Activated T-cell treated with anti-CD3 and anti-CD28 coated beads, Interleukin-2, amount 50 U/mL, for 48 hours (primary cell): Measurements from ENCODE around the gene MISP3.
A peak's percentile ranks its signal among the peaks of the same experiment; 100 is the strongest.

Source experiments
- DNase-seq, 2 experiments: peaks; one replicate each; pipeline ENCODE4 v3.0.0-alpha.2; 2020

The MISP3 gene

DNA sequence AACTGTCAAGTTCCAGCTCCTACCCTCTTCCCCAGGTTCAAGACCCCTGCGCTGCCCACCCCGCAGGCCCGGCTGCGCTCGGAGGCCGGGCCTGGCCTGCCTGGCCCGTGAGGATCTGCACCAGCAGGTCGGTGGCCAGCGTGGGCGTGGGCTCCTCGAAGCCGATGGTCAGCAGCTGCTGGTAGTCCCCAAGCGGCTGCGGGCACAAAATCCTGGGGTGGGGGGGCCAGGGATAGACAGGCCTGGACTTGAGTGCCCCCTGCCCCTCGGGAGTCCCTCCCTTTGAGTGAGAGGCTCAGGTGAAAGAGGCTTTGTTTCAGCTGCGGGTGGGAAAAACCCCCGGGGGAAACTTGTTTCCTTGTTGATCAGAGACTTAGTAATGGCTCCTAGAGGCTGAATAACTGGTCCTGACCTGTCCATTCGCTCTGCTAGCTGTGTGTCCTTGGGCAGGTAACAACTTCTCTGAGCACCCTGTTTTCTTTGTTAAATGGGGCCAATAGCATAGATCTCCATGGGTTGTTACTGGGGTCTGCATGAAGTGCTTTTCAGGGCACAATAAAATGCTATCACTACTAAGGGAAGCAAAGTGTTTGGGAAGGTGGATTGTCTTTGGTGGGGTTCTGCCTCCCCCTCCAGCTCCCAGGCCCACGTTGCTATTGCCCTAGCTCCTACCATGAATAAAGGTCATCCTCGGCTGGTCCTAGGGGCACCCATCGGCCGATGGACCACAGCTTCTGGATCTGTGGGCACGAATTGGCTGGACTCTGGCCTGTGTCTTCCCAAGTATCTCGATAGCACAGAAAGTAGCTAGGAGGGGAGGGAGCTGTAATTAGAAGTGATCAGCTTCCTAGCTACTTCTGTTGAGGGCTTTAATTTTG is 9.4 kb downstream of the MISP3 start:
- DNase-seq, result peak; percentile 38 to 50

- no peak for DNase-seq
Observed at GRCh38 chr19:14082675-14082960, 10.0 kb downstream of the MISP3 start.

DNA sequence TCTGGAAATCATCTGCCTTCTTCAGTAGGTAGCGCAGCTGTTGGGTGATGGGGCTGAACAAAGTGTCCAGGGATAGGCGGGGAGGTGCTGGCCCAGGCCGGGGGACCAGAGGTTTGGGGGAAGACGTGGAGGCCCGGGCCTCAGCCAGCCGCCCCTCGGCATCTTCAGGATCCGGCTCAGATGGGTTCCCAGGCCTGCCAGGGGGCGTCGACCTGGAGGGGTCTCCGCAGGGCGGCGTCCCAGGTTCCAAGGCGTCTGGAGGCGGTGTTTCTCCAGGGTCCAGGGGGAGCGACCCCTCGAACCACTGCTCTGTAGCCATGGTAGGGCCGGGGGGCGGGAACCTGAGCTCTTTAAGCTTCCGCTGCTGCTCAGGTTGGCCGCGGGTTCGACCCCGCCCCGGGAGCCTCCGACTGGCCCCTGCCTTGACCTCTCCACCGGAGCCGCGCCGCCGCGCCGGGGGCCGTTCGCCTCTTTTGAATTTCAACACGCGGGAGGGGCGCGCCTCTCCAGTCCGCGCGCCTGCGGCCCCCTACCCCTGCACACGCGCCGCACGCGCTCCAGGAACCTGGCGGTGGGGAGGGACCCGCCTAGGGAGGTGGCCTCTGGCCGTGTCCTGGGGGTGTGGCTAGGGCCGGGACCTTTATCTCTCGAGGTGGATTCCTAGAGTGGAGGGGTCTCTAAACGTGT is 12.9 kb downstream of the MISP3 start, which contains the start of gene C19orf67:
Gene C19orf67 (minus strand): TSS at position 475 of the 687 bp plus-strand sequence. CDS start 156 bp downstream, at position 319.
- DNase-seq, result no peak

DNA sequence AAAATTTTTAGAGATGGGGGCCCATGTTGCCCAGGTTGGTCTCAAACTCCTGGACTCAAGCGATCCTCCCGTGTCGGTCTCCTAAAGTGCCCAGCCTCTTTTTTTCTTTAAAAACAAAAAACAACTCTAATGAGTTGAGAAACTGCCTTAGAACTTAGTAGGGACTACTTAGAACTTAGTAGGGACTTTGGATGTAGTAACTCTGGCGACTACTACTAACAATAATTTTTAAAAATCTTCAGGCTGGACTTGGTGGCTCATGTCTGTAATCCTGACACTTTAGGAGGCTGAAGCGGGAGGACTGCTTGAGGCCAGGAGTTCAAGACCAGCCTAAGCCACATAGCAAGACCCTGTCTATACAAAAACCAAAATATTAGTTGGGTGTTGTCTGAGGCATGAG is 13.5 kb downstream of the MISP3 start:
- DNase-seq, result no peak

DNA sequence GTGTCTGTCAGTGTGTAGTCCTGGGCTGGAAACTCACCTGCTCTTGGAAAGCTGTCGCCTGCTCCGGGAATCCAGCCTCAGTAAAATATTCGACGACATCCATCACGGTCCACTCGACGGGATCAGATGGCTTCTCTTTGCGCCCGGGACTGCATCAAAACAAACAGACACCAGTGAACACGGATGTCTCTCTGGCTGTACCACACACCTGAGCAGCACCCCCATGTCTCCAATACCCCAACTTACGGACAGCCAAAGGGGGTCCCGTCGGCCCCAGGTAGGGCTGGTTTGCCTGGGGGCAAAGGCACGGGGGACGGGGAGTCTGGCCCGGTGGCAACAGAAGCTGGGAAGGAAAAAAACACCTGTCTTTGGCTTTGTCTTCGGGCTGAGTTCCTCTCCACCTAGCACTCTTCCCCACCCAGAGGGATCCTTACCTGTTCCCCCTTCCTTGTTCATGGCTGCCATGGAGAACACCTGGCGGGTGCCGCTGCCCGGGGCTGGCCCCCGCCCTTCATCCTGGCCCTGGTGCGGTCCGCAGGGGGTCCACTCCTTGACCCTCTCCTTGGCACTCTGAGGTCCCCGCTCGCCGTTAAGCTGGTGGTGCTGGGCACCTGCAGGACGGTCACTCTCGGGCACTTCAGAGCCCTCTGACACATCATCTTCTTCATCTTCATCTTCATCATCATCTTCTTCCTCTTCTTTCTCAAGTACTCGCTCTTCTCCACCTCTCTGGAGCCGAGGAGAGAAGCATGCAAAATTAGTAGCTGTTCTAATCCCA is 16.2 kb downstream of the MISP3 start:
- no peak for DNase-seq

DNA sequence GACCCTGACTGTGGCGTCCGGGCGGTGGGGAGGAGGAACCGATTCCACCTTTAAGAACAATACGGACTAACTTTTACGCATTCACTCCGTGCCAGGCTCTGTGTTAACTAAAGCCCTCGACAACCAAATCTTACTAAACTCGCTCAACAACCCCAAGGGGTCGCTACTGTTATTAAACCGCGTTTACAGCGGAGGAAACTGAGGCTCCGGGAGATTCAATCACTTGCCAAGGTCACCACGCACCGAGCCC is 16.8 kb downstream of the MISP3 start:
- DNase-seq, result no peak

- DNase-seq, result peak; percentile 69 to 73
Observed at GRCh38 chr19:14089662-14090508, 17.3 kb downstream of the MISP3 start.

DNA sequence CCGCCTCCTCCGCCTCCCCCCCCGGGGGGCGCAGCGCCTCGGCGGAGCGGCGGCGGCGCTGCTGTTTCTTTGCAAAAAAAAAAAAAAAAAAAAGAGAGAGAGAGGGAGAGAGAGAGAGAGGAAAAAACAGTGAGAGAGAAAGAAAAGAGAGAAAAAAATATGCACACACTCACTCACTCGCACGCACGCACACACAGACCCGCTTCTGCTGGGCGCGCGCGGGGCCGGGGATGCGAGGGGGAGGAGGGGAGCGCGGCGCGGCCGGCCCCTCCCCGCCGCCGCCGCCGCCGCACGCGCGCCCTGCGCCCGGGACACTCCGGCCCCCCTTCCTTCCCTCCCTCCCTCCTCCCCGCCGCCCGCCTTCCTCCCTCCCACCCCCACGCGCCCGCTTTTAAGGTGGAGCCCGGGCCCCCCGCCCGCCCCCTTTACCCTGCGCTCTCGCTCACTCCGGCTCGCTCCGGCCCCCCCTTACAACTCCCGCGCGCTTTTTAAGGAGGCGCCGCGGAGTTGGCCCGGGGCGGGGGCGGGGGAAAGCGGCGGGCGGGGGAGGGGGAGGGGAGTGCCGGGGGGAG is 18.0 kb downstream of the MISP3 start, which contains the start of gene SAMD1:
Gene SAMD1 (minus strand): TSS at position 243 of the 572 bp plus-strand sequence.
- DNase-seq, result peak in 1 of 2 experiments; percentile 83

DNA sequence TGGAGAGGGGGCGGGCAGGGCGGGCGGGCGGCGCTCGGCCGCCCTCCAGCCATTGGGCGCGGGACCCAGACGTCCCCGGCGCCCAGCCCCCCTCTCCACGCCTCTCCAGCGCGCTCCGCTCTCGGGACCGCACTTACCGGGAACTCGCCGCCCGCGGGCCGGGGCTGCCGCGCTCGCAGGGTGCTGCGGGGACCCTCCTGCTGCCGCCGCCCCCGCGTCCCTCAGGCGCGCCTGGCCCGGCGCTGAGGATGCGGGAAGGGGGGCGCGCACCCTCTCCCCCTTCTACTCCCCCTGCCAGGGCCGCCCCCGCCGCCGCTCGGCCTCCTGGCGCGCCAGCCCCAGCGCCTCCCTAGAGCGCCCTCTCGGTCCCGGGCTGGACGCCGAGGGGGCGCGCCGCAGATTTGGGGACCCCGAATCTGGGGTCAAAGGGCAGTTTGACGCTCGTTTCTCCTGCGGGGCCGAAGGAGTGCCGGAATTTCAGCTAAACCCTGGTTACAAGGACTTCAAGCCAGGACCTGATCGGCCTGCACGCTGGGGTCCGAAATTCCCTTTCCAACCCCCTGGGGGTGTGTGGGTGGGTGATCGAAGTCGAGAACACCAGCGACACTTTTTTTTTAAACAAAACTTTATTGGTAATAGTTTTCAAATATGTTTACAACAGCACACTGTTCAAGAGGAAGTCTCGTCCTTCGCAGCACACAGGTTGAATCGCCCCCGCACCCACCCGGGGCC is 18.7 kb downstream of the MISP3 start:
- peak; percentile 81 to 87 for DNase-seq

GRCh38 chr19:14091813-14092462 is 19.4 kb downstream of the MISP3 start:
- no peak for DNase-seq

DNA sequence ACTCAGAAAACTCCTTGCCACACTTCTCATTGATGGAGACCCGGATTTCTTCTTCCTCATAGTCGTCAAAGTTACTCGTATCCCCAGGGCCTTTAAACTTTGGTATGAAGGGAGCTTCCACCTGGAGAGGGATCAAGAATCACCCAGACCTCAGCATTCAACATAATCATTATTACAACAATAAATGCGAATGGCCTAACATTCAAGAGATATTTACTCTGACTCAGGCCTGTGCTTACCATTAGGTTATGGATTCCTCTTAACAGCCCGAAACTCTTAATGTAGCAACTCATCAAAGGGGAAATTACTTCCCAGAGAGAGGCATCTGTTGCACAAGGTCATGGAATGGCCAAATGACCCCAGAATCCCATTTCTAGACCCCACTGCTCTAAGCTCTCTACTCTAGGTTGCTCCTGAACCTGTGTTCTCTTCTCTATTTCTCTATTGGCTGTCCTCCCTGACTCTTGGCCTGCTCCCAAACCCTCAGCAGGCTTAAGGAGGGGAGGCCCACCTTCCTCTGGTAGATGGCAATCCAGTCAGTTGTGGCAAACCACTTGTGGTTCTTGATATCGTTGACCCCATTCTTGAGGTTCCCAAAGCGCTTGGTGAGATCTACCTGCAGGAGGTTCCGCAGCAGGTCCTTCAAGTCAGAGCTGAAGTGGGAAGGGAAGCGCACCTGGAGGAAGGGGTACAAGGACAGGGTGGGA is 20.7 kb downstream of the MISP3 start:
- no peak for DNase-seq

DNA sequence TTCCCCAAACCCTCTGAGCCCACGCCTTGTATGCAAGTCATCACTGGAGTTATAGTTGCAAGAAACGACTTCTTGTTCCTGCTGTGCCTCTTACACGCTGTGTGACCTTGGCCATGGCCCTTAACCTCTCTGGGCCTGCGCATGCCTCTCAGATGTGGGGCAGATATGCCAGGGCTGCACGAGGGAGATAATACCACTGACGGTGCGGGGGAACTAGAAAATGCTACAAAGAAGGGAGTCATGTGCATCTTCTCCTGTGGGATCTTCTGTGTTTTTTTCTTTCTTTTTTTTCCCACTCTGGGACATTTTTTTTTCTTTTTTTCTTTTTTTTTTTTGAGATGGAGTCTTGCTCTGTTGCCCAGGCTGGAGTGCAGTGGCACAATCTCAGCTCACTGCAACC is 22.3 kb downstream of the MISP3 start:
- no peak for DNase-seq

GRCh38 chr19:14096272-14096992 is 23.8 kb downstream of the MISP3 start:
- no peak for DNase-seq

- no peak for DNase-seq
Observed at GRCh38 chr19:14097532-14098151, 25.1 kb downstream of the MISP3 start.

DNA sequence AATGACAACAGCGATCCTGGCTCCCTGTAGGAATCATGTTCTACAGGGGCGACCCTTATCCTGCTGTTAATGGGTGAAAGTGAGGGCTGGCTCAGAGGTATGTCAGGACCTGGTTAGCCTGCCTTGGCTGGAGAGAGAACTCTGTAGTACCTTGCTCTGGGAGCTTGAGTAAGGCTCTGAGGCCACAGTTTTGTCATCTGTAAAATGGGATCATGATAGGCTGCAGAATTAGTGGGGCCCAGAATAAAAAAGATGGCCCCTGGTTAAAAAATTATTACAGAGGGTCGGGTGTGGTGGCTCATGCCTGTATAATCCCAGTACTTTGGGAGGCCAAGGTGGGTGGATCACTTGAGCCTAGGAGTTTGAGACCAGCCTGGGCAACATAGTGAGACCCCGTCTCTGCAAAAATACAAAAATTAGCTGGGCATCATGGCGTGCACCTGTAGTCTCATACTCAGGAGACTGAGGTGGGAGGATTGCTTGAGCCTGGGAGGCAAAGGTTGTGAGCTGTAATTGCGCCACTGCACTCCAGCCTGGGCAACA is 28.5 kb downstream of the MISP3 start:
- DNase-seq, result no peak

GRCh38 chr19:14102102-14102696 is 29.6 kb downstream of the MISP3 start:
- DNase-seq, result no peak

- no peak for DNase-seq
Observed at GRCh38 chr19:14102756-14103155, 30.2 kb downstream of the MISP3 start.

GRCh38 chr19:14103310-14103709 is 30.7 kb downstream of the MISP3 start:
- DNase-seq, result no peak

- DNase-seq, result no peak
Observed at GRCh38 chr19:14105680-14106079, 33.1 kb downstream of the MISP3 start.
